HUDEP-2 (cell line): Measurements from ENCODE around the gene HNRNPAB.

Experiments used
- DNase-seq, 76 experiments: peaks; one replicate each; lab custom pipeline; 2025; ENCODE audit not compliant: unreplicated experiment in 76 of 76; lab: John Stamatoyannopoulos, UW

The HNRNPAB gene

DNA sequence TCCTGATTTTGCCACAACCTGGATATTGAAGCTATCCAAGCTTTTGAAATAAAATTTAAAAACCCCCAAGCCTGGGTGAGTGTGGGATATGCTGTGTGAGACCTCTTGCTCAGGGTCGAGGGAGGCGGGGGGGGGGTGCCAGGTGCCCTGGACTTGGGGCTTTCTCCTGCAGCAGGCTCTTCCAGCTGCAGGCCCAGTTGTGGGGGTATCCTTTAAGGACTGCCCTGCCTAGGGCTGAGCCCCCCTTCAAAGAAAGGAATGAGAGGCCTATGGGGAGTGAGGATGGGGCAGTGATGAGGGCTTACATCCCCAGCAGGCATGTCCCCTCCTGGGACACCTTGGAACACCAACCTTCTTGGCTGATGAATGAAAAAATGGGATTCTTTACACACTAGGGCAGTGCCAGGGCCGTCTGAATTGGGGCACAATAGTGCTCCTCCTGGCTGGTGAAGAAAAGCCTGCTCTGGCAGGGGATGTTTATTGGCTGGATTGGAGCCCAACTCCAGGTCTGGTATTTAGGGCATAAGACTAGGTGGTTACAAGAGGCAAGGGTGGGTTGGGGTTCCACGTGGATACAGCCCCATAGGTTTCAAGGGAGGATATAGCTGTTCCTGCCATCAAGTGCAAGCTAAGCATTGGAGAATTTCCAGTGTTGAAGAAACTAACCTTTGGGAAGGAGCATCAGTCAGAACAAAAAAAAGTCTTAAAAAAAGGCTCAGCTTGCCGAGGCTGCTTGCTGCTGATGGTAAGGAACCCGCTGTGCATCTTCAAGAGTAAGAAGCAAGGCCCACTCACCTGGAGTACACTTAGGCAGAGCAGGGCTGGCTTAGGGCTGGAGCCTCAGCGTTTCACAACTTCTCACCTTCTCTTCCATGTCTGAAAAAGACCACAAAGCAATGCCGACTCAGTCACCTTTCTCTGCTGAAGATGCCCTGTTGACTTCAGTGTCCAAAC is 7.0 kb downstream of the HNRNPAB start:
- peak in 2 of 76 experiments; percentile 17 to 29 for DNase-seq

DNA sequence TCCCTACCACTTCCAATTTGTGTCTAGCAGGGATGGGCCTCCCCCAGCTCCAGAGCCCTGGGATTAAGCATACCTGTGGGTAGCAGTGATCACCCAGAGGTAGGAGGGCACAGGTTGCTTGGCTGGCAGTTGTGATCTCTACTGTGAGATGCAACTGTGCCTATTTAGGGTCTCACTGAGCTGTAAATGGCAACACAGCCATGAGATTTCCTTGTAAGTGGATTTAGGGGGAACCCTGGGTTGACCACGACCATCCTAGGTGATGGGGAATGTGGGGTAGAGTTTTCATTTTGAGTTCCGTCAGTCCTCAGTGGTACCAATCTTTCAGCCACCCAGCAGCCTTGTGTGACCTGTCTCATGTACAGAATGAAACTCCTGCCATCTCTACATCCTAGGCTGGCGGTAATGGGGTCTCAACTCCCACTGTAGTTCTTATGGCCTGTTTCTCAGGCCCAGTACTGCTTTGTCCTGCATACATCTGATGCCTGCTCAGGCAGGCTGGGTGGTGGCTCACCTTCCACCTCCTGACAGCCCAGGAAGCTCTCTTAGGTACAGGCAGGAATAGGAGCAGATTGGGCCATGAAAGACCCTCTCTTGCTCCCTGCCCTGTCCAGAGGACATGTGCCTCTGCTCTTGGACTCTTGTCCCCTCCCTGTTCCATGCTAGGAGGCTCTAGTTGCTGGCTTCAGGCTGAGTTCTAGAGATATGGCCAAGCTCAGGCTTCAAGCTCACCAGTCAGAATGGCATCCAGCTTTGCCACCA is 8.1 kb downstream of the HNRNPAB start:
- peak in 2 of 76 experiments; percentile 21 to 30 for DNase-seq

DNA sequence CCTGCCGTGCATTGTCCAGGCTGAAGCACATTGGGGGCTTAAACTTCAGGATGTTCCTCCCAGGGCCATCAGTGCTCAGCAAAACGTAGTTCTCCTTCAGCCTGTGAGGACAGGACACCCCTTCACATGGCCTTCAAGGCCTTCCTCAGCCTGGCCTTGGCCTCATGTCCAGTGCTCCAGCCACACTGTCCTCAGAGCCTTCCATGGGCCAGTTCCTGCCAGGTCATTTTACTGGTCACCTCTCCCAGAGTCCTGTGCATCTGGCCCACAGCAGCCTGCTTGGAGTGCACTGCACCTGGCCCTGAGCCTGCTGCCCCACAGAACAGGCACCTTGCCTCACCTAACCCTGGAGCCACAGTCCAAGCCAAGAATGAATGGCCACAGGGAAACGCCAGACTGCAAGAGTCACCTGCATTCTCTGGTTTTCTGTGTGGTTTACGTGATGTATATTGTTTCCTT is 8.7 kb downstream of the HNRNPAB start:
- DNase-seq: peak in 3 of 76 experiments; percentile 20 to 37 (median 25)

DNA sequence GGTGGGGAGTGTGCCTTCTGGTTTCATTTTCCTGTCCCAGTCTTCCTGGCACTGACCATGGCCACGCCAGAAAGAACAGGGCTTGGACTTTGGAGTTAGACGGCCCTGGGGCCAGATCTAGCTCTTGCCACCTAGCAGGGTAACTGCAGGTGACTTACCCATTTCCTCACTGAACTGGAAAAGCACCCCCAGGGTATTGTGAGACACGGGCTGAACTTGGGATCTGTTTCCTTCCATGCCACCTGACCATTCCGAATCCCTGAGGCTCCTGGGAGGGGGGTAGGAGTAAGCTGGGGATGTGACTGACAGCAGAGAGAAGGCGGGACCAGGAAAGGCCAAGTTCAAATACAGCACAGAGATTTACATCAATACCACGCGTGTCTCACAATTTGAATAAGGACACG is 9.4 kb downstream of the HNRNPAB start:
- no peak for DNase-seq

DNA sequence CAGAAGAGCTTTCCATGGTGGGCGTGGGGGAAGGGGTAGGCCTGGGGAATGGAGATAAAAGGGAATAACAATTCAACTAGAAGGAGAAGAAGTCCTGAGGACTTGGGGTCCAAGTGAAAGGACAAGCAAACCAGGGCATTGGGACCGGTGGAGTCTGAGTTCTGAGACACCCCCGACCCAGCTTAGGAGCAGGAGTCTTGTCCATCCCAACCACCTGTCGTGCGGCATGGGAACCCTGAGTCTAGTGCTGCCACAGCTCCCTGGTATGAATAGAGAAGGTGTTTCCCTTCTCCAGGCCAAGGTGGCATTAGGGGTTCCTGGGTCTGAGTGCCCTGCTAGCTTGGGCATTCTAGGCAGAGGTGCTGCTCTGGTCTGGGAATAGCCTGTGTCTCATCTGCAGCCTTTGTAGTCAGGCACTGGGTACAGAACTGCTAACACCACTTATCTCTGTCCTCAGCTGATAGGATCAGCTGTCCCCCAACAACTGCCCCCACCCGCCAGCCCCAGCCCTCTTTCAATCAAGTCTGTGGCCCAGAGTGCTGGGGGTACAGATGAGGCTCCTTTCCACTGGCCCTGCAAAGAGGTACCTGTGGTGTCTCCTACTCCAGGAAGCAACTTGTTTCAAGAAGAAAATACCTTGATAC is 9.9 kb downstream of the HNRNPAB start:
- no peak for DNase-seq

DNA sequence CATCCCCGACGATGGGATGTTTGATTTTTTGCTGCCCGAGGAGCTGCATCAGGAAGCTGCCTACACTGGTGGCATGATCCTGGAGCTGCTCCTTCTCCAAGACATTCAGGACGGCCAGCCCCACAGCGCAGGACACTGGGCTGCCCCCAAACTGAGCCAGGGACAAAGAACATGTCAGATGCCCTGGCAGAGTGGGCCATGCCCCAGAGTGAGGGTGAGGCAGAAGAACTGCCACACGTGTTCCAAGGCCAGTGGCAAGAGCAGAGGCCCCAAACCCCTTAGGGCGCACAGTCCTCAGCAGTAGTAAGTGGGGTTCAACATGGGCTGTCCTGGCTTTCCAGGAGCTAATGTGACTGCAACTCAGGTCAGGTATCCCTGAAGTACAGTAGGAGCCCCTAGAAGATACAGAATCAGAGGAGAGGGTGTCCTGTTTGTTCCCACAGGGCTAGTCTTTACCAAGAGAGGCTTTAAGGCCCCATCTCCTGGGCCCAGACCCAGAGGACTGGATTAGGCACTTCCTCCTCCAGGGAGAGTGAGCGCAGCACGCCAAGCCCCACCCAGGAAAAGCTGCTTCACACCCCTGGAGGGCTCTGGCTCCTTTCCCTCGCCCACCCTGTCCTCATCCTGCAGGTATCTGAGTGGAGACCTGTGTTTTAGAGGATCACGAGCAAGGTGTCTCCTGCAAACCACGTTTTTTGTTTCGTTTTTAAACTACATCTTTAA is 11.1 kb downstream of the HNRNPAB start:
- no peak for DNase-seq

DNA sequence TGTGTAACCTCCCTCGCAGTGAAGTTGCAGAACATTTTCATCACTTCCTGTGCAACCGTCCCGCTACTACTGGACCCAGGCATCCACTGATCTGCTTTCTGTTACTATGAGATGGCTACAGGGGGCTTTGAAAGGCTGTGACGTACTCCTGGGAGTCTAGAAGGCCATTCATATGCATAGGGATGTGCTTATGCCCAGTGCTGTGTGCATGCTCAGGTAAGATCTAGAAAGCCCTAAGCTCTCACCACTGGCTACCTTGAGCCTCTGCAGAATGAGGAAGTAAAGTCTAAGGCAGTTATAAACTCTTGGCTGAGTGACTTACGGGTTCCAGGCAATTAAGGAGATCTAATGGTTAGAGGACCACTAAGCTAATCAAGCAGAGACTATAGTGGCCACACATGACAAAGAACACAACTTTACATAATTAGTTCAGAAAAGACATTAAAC is 11.8 kb downstream of the HNRNPAB start:
- no peak for DNase-seq

DNA sequence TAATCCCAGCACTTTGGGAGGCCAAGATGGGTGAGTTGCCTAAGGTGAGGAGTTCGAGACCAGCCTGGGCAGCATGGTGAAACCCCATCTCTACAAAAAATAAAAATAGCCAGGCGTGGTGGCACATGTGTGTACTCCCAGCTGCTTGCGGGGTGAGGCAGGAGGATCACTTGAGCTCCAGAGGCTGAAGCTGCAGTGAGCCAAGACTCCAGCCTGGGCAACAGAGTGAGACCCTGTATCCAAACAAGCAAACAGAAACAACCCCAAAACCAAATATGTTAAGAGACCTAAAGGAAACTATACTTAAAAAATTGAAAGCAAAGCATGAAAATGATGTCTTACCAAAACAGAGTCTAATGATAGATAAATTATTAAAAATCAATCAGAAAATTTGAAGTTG is 12.4 kb downstream of the HNRNPAB start:
- no peak for DNase-seq

DNA sequence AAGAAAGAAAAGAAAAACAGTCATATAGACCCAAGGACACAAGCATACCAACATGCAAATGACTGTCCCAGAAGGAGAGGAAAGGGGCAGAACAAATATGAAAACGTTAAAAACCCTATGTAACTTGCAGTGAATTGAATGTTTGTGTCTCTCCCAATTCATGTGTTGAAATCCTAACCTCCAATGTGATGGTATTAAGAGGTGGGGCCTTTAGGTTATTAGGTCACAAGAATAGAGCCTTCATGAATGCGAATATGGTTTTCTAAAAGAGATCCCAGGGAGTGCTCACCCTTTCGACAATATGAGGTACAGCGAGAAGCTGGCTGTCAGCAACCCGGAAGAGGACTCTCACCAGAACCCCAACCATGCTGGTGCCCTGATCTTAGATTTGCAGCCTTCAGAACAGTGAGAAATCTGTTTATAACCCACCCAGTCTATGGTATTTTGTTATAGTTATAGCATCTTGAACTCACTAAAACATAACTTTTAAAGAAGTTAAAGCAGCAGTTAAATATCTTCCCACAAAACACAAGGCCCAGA is 14.0 kb downstream of the HNRNPAB start:
- DNase-seq: no peak

DNA sequence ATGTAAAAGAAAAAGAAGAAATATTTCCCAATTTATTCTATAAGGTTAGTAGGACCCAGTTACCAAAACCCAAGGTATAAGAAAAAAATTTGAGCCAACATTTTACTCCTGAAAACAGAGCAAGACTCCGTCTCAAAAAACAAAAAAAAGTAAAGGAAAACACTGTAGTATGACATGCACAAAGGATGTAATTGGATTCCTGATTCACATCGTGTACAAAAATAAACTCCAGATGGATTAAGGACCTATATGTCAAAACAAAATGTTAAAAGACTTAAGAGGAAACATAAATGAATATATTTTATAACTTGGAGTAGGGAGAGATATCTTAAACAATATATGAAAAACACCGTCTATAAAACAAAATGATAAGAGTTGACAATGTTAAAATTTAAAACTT is 14.5 kb downstream of the HNRNPAB start:
- no peak for DNase-seq

DNA sequence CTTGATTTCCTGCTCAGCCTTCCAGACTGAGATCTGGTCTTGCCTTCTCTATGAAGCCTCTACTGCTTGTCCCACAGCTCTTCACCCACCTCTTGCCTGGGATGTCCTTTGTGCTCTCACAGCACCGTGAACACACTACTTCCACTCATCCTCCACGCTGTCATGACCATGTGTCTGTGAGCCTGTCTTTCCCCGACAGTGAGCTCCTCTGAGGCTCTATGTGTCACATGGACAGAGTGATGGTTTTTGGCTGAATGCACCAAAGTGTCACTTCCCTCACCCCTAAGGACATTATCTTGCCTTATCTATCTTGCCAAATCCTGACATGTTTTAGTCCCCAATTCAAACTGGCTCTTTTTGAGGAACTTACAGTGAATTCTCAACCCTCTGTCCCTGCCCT is 16.9 kb downstream of the HNRNPAB start:
- peak in 2 of 76 experiments; percentile 20 for DNase-seq

DNA sequence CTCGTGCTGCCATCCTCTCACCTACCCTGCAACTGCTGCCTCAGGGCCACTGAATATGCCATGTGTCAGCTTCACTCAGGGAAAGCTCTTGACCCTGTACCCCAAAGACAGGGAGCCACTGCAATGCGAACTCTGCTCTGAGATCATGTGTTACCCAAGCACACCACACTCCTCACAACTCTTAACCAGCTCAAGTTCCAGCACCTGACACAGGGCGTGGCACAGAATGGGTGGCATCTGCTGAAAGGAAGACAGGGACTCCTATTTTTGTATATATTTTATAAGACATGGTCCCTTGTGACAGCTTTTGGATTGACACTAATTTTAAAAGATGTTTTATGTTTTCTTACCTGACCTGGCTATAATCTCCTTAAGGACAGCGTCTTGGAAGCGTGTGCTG is 17.5 kb downstream of the HNRNPAB start:
- DNase-seq: no peak

DNA sequence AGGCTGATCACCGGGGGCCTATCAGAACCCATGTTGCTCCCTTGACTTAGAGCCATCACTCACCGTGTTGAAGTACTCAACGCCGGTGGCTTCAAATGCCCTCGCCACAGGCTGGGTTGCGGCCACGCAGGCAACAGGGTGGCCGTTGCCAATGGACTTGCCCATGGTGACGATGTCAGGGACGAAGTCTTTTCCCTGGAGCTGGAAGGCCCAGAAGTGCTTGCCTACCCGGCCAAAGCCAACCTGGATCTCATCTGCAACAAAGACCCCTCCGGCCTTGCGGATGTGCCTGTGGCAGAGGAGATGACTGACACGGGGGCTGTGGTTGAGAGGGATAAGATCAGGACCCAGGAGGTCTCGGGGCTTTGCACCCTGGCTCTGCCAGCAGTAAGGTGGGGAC is 18.0 kb downstream of the HNRNPAB start:
- DNase-seq: no peak

DNA sequence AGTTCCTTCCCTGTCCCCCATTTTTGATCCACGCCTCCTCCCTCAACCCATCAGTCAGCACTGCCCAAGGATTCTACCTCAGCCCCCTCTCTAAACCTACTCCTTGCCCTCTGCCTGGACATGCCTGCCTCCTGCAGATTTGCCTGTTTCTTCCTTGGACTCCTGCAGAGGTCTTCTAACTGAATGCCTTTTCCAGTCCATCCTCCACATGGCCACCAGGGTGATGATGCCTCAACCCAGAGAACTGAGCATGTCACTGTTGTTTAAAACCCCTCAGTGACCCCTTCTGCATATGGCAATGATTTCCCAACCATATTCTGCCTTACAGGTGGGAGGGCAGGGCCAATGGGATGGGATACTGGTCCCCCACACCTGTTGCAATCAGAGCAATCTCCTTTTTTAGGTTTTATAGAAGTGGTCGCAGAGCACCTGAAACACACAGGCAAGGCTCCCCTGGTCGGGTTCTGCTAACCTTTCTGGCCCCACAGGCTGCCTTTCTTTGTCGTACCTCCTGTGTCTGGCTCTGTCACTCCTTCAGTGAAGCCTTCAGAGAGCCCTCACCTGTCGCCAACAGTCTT is 19.0 kb downstream of the HNRNPAB start:
- peak in 1 of 76 experiments; percentile 8 for DNase-seq

DNA sequence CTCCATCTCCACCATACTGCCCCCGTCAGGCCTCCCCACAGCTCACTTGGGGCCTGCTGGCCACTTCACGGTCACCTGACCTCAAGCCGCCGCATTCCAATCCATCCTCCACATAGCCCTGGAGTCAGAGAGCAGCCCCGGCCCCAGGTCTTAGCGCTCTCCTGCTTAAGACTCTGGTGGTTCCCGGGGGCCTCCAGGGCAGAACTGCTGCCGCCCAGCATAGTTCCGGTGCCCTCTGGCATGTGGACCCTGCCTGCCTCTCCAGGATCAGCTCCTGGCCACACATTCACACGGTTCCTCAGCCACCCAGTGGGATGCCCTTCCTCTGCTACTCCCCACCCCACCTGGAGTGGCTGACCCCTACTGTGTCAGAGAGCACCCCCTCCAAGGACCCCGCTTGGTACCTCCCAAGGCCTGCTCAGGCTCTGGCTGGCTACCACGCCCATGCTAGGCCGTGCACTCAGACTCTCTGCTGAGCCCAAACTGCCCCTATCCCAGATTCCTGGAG is 19.5 kb downstream of the HNRNPAB start:
- DNase-seq: no peak

DNA sequence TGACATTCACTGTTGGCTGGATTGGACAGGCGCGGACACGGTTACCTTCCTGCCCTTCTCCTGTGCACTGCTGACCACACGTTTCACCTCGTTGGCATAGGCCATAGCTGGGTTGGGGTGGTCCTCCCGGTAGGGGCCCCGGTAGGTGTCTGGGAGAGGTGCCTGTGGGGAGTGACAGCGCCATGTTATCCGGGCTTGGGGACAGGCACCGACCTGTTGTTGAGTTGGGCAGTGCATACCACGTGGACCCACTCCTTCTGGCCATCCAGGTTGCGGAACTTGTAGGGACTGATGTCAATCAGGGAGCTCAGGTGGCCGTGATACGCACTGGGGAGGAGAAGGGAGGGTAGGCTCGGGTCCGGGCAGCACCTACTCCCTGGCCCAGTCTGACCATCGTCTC is 20.1 kb downstream of the HNRNPAB start:
- DNase-seq: no peak

DNA sequence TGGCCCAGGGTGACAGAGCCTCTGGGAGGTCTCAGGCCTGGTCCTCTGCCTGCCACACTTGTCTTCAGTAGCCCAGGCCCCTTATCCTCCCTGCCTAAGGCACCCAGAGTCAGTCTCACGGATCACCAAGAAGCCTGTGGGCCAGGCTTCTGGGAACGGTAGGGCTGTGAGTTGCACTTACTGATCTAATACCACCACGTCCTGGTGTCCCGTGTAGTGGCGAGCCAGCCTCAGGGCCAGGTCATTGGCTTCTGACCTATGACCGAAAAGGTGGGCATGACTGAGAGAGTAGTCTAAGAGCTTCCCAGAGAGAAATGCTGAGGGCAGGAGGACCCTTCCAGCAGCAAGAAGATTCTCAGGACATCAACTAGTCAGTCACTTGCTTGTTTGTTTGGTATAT is 20.8 kb downstream of the HNRNPAB start:
- DNase-seq: no peak

DNA sequence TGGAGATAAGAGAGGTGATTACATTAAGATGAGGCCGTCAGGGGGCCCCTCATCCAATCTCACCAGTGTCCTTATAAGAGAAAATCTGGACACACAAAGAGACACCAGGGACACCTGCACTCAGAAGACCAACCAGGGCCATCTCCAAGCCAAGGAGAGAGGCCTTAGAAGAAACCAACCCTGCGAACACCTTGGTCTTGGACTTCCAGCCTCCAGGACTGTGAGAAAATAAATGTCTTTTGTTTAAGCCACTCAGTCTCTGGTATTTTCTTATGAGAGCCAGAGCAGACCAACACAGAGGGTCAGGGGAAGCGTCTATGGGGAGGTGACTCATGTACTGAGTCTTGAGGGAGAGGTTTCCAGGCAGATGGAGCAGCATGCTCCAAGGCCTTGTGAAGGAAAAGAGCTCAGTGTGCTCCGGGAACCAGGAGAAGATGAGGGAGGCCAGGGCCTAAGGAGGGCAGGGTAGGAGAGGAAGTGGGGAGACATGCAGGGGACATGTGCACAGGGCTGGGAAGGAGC is 22.9 kb downstream of the HNRNPAB start:
- DNase-seq: no peak

DNA sequence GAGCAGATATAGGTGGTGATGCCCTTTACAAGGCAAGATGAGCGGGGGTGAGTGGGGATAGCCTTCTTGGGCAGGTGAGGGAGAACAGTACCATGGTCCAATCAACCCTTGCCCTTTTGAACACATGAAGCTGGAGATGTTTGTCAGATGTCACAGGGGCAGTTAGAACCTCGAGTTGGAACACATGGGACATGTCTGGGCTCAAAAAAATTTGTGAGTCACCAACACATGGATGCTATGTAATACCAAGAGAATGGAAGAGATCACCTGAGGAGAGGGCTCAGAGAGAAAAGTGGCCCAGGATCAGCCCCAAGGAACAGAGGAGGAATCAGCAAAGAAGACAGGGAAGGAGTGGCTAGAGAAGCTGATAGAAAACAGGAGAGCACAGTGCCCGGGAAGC is 23.6 kb downstream of the HNRNPAB start:
- no peak for DNase-seq
